Upper lobe of right lung (tissue), 1 donor: Measurements from ENCODE around the gene RAPGEF2. TPM values are rescaled to one million over a fixed set of nuclear protein-coding genes. Genes with fewer than 3 reads are reported as not detected.
"Not testable (repeated sequence)": the region's sequence is repeated elsewhere in the genome, so short reads cannot be mapped to it uniquely, and the experiment has no call there.

Experiments used
- ATAC-seq: fragments of 200-7000 bp; cut with Tn5 transposase; one replicate; pipeline ENCODE4 v1.9.1; 2020; ENCODE audit warnings: mild to moderate bottlenecking, moderate library complexity
- DNase-seq: peaks from one replicate; pipeline ENCODE4 v3.0.0-alpha.2; 2020
- H3K27ac ChIP-seq: fragments of 200-600 bp; one replicate; pipeline ENCODE4 v1.8.0; 2022
- H3K27me3 ChIP-seq: fragments of 200-600 bp; one replicate; pipeline ENCODE4 v1.8.0; 2022; ENCODE audit warnings: mild to moderate bottlenecking
- H3K36me3 ChIP-seq: fragments of 200-600 bp; one replicate; pipeline ENCODE4 v1.8.0; 2022
- H3K4me1 ChIP-seq: fragments of 200-600 bp; one replicate; pipeline ENCODE4 v1.8.0; 2022
- H3K4me3 ChIP-seq: fragments of 200-600 bp; one replicate; pipeline ENCODE4 v1.8.0; 2022; ENCODE audit warnings: mild to moderate bottlenecking
- H3K9me3 ChIP-seq: fragments of 200-600 bp; one replicate; pipeline ENCODE4 v1.8.0; 2022
- CTCF ChIP-seq: fragments of 200-600 bp; IDR thresholded peaks from one replicate; pipeline ENCODE4 v1.8.0; 2022; ENCODE audit warnings: antibody characterized with exemption
- intact Hi-C: fragments of 100-400 bp; cut with DNase I; formaldehyde crosslinking; loops from one replicate; pipeline ENCODE4 v1.11.0; 2022
- total RNA-seq: library from RNA; stranded (reverse); fragmentation: NEBNext Ultra II Directional; extraction: Animal tissue kit (Norgen Biotek cat#: 25700); gene quantifications from one replicate; pipeline ENCODE4 v1.2.1, GENCODE V29; 2021
- donor health status: DM: no; HTN: yes; CAD: no; lungs with severe emphysema.

Gene RAPGEF2
- total RNA-seq, 1 donor from 2014 or later = 61.3 TPM

- peaks cover 5% of the 10 kb centered on the region for H3K4me1 ChIP-seq
- DNase-seq (no peak), ATAC-seq (no peak)
- intact Hi-C loops = no loop called here
- no peaks in the 10 kb centered on the region for H3K9me3 ChIP-seq
- no peak overlapping the region for H3K27ac ChIP-seq
- H3K36me3 ChIP-seq = no peaks in the 10 kb centered on the region
- no peak for TF ChIP-seq CTCF
- H3K27me3 ChIP-seq = no peaks in the 10 kb centered on the region
- H3K4me3 ChIP-seq = no peak overlapping the region
These were observed 139.5 kb downstream of the RAPGEF2 start for GRCh38 chr4:159242427-159242826.

DNA sequence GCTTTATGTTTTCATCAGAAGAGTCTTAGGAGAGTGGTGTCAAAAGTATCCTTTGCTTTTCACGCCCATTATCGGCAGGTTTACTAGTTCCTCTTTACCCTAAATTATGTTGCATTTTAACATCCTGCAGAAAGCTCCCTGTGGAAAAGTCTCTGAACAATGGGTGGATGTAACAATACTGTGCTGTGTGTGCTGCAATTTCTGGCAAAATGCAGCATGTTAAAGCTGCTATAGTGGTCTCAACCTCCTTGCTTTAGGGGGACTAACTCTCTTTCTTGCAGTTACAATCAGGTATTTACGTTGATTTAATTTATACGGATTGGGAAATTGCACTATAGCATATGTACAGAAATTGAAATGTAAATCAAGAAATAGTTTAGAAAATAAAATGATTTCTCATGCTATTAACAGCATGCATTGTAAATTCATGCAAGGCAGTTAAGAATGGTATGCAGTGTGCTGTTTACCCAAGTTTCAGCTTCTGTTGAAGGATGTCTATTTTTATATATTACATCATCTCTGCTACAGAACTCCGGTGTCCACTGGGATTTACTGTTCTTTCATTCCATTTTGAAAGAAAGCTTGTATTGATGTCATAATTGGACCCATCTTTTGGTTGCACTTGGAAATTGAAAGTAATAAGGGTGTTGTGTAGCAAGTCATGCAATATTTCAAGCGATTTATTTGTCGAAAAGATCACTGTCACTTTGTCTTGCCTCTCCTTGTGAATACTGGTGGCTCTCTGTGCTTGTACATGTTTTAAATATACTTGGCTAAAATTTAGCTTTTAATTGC is 145.7 kb downstream of the RAPGEF2 start:
- H3K27ac ChIP-seq = no peak overlapping the region
- DNase-seq (no peak), ATAC-seq (peak; percentile 66)
- H3K27me3 ChIP-seq = no peaks in the 10 kb centered on the region
- no peaks in the 10 kb centered on the region for H3K9me3 ChIP-seq
- peak overlapping the region; percentile 9 for H3K4me3 ChIP-seq
- no peaks in the 10 kb centered on the region for H3K36me3 ChIP-seq
- no peak for TF ChIP-seq CTCF
- H3K4me1 ChIP-seq = peaks cover 10% of the 10 kb centered on the region
- intact Hi-C loops = no loop called here

DNA sequence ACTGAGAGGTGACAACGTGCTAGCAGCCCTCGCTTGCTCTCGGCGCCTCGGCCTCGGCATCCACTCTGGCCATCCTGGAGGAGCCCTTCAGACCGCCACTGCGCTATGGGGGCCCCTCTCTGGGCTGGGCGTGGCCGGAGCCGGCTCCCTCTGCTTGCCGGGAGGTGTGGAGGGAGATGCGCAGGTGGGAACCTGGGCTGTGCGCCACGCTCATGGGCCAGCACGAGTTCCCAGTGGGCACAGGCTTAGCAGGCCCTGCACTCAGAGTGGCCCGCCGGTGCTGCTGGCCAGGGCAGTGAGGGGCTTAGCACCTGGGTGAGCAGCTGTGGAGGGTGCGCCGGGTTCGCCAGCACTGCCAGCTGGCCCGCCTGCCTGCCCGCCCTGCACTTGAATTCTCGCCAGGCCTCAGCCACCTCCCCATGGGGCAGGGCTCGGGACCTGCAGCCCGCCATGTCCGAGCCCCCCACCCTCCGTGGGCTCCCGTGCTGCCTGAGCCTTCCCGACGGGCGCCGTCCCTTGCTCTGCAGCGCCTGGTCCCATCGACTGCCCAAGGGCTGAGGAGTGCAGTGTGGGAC is 148.0 kb downstream of the RAPGEF2 start:
- TF ChIP-seq CTCF = no peak
- ATAC-seq (peak; percentile 38), DNase-seq (no peak)

GRCh38 chr4:159251580-159251979 is 148.7 kb downstream of the RAPGEF2 start:
- H3K4me1 ChIP-seq, ATAC-seq, H3K9me3 ChIP-seq, H3K27ac ChIP-seq, DNase-seq, H3K4me3 ChIP-seq, H3K36me3 ChIP-seq, H3K27me3 ChIP-seq, intact Hi-C loops: not testable (repeated sequence)

More for the DNA sequence above, 148.0 kb downstream of the RAPGEF2 start:
- intact Hi-C loops = no loop called here
- Histone ChIP-seq H3K27ac (no peak overlapping the region), H3K36me3 (no peaks in the 10 kb centered on the region), H3K4me1 (peaks cover 10% of the 10 kb centered on the region), H3K4me3 (no peak overlapping the region), H3K9me3 (no peaks in the 10 kb centered on the region), H3K27me3 (no peaks in the 10 kb centered on the region)

DNA sequence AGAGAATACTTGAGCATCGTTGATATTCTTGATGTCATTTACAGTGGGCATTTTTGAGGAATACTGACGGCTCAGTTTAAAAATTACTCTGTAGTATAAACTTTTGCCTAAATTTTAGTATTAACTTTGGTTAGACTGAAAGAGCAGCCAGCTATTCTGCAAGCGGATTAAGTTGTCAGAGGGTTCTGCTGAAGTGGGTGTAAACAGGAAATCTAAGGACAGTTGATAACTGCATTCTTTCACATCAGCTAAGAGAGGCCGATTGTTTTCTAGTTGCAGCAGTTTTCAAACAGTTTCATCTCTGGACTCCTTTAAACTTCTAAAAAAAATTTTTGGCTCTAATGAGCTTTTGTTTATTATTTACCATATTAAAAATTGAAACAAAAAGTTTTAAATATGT is 149.6 kb downstream of the RAPGEF2 start:
- H3K27me3 ChIP-seq = no peaks in the 10 kb centered on the region
- H3K4me3 ChIP-seq = no peak overlapping the region
- DNase-seq (no peak), ATAC-seq (no peak)
- TF ChIP-seq CTCF = no peak
- no peaks in the 10 kb centered on the region for H3K36me3 ChIP-seq
- no peaks in the 10 kb centered on the region for H3K9me3 ChIP-seq
- intact Hi-C loops = no loop called here
- H3K27ac ChIP-seq = no peak overlapping the region
- H3K4me1 ChIP-seq = peaks cover 10% of the 10 kb centered on the region

DNA sequence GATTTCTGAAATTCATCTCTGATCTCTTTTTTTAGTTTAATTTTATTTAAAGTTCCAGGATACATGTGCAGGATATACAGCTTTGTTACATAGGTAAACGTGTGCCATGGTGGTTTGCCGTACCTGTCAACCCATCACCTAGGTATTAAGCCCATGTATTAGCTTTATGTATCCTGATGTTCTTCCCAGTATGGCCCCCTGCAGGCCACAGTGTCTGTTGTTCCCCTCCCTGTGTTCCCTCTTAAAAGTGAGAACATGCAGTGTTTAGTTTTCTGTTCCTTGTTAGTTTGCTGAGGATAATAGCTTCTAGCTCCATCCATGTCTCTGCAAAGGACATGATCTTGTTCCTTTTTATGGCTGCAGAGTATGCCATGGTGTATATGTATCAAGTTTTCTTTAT is 153.2 kb downstream of the RAPGEF2 start:
- Histone ChIP-seq H3K4me3 (no peak overlapping the region), H3K4me1 (no peaks in the 10 kb centered on the region), H3K9me3 (no peaks in the 10 kb centered on the region), H3K27ac (no peak overlapping the region), H3K27me3 (no peaks in the 10 kb centered on the region), H3K36me3 (no peaks in the 10 kb centered on the region)
- ATAC-seq (no peak), DNase-seq (no peak)
- TF ChIP-seq CTCF = no peak
- intact Hi-C loops = no loop called here
